Activated T-cell treated with anti-CD3 and anti-CD28 coated beads for 48 hours (primary cell): Measurements from ENCODE around the gene SMG6.

ENCODE experiments used
- DNase-seq: peaks from one replicate; pipeline ENCODE4 v3.0.0-alpha.2; 2020; ENCODE audit warnings: low read depth

Gene SMG6

GRCh38 chr17:2076087-2076984 lies 227.2 kb downstream of the SMG6 start:
- DNase-seq = no peak

DNA sequence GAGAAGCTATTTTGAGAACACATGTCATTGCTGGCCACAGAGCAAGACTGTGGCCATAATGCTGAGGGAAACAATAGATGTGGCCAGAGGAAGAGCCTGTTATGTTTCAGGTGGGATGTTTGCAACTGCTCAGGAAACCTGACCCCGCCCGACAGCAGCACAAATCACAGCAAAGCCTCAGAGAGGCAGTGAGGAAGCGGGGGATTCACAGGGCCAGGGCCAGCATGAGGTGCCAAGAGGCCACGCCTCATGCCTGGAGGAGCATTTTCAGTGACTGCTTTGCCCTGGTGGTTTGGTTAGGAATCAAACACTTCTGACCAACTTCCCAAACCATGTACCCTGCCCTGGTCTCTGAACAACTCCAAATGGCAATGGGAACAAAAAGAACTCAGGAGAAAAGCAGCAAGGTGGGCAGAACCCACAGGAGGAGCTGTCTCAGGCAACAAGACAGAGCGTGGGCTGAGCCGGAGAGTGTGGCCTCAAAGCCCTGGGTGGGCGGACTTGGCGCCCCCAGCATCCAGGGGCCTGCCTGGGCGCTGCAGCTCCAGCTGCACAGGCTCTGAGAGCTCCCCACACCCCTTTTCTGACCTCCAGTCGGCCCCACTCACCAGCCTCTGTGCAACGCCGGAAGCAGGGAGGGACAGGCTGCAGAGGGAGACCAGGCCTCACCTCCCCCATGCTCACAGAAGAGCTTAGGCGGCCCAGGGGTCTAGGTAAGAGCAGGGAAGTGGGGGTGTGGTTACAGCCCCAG lies 228.1 kb downstream of the SMG6 start:
- DNase-seq = no peak

DNA sequence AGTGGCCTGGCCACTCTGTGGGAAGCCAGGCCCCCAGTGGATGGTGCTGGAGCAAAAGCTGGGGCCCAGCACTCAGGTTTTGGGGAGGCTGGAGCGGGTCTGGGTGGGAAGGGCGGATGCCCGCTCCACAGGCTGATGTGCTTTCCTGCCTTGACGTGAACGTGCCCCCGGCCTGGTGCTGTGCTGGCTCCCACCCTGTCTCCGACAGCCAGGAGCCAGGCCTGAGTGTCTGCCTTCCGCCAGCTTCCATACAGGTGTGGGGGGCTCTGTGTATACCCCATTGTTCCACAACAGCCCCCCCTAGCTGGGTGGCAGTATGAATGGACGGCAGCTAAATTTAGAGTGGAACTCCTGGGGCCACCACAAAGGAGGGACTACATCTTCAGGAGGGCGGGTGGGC lies 228.7 kb downstream of the SMG6 start:
- DNase-seq = no peak

DNA sequence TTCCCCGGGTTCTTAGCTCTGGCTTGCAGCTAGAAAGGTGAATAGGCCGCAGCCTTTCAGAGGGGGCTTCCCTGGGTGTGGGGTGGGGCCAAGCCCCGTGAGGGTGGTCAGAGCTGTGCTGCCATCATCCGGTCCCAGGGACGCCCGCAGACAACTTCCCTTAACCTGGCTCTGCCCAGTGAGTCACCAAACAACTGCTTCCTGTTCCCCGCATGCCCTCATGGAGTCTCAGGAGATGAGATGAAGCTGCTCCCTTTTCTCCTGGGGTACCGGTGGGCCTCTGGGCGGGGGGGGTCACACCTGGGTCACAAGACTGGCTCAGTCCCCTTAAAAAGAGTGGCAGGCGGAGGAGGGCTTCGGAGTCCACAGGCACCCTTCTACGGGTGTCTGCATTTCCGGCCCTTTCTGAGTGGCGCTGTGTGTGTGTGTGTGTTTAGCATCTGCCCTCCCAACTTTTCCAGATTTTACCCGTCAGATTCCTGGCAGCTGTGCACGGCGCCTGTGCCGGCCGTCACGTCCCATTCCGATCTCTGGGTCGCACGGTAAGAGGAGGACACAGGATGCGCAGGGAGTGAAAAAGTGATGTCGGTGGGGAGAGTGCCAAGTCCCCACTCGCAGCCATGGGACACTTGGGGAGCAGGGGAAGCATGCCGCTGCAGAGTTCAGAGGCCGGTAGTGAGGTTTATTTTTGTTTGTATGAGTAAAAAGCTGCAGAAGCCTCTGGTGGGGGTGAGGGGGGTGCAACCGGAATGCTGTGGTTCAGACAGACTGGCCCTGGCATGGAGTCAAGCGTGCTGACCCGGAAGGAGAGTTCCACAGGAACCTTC lies 231.9 kb downstream of the SMG6 start:
- no peak for DNase-seq

DNA sequence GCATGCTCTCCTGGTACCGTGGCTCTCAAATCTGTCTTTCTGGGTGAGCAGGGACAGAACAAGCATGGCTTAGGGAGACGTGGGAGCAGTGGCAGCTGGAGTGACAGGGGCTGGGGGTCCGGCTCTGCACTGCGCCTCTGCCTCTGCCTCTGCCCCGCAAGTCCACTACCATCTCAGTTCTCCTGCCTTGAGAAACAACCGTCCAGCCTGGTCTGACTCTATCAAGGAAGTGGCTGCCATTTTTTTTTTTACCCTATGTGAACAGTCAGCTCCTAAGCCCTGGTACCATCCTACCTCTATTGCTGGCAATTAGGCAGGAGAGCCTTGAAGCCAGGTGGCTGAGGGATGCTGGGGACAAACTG lies 232.6 kb downstream of the SMG6 start:
- no peak for DNase-seq

DNA sequence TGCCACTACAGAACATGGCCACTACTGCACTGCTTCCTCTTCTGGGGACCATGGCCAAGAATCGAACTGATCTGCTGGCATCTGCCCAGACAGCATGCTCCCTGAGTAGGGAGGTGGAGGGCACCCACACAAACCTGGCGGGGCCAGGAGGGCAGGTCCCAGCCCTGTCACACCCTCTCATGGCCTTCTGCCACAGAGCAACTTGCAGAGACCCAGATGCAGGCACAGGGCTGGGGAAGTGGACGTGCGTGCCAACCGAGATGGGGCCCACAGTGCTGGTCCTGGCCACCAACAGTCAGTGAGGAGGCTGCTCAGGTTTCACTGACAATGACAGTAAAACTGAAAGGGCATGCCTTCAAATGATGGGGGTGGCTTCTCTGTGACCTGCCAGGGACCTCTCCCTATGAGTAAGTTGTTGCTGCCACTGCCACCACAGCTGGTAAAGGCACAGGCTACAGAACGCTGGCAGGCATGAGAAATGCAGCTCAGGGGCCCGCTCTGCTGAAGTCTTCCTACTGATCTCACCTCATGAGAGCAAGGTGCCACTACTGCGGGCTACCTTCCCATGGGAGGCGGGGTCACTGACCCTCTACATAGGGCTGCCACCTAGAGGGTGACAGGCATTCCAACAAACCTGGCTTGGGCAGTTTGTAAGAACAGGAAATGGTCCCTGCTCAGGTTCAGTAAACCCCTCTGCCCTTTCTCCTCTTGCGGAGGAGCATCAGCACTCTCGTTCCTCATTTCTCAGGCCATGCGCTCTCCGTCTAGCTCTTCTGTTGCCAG lies 233.2 kb downstream of the SMG6 start:
- DNase-seq = peak; percentile 74

DNA sequence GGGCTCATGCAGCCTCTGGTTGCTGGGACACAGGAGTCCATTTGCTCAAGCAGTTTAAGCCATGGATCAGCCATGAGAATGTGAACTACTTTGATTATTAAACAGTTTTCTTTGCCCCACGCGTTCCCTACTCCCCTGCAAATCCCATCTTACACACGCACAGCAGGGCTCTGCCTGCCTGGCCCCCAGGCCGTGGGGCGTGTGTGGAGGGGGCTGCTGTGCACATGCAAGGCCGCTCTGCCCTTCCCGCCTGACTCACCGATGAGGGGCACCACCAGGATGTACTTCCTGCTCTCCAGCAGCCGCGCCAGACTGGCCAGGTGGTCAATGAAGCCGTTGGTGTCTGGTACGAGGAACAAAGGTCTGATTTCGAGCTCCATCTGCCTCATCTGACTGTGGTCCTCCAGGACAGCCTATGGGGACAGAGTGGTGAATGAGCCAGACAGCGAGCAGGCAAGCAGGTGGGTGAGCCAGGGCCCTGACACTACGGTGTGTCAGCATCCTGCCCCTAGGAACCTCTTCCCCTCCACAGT lies 235.0 kb downstream of the SMG6 start:
- no peak for DNase-seq

DNA sequence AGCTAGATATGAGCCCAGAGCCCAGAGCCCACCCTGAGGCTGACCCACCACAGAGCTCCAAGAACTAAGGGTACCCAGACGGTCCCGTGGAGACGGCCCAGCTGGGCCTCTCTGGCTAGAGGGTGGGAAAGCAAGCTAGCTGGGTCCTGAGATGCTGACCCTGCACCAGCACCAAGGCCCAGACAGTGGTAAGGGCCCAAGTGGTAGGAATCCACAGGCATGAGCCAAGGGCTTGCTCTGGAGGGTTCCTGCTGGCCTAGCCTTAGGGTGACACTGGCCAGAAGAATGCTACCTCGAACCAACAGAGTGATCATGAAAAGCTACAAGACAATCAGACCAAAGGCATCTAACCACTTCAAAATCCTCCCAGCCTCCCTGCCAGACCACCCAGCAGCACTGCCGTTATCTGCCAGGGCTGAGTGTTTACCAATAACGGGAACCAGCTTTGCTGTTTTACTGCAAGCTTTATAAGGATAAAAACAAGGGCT lies 235.5 kb downstream of the SMG6 start:
- DNase-seq = no peak

GRCh38 chr17:2067608-2068024 lies 236.0 kb downstream of the SMG6 start:
- DNase-seq = no peak

GRCh38 chr17:2067048-2067561 lies 236.5 kb downstream of the SMG6 start:
- no peak for DNase-seq

DNA sequence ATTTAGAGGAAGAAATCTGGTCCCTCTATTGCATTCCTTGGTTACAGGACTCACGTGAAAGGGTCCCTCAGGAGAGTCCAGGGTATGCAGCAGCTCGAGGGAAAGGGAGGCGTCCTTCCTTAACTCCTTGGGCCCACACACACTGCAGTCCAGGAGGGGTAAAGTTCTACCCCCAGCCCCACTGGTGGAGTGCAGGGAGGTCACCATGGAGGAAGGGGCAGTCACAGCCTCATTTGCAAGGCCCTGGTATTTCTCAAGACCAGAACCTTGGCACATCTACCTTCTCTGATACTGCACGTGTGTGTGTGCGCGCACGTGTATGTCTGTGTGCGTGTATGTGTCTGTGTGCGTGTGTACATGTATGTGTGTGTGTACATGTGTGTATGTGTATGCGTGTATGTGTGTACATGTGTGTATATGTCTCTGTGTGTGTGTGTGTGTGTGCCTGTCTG lies 237.6 kb downstream of the SMG6 start:
- DNase-seq = no peak

- peak; percentile 76 for DNase-seq
Observed at GRCh38 chr17:2064980-2065785, 238.4 kb downstream of the SMG6 start.

- DNase-seq = no peak
Observed at GRCh38 chr17:2064520-2064971, 239.0 kb downstream of the SMG6 start.

- DNase-seq = no peak
Observed at GRCh38 chr17:2064147-2064489, 239.5 kb downstream of the SMG6 start.

DNA sequence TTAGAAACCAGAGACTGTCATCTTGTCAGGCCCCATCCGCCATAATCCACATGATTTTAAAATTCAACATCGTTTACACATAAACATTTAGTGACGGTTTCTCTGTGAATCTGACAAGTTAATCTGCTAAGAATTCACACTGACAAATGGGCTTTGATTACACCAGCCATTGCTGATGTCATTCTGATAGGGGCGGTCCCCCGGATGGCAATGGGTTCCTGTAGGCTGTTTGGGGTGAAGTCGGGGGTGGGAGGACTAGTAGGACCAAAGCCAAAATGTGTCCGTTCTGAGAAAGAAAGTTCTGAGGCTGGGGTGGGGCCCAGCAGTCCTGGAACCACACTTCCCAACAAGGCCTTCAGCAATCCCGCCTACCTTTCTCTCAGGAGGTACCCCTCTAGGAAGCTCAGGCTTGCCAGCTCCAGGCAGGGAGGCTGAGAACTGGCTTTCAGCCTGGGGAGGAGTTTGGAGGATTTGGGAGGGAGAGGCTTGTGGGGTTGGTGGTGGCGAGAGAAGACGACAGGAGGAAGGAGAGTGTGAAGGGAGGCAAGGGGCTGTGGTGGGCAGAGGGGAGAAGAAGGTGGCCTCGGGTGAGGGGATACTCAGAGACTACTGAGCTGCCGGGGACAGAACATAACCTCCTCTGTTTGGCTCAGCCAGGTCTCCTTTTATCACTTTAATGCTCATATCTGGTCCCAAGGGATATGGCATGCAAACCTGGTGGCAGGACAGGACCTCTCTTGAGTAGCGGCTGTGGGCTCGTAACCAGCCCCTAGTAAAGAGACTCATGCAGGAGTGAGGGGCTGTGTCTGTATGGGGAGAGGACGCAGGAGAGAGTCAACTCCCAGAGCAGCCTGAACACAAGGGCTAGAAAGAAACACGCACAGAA lies 240.1 kb downstream of the SMG6 start:
- no peak for DNase-seq

GRCh38 chr17:2062571-2063183 lies 240.9 kb downstream of the SMG6 start:
- DNase-seq = no peak

DNA sequence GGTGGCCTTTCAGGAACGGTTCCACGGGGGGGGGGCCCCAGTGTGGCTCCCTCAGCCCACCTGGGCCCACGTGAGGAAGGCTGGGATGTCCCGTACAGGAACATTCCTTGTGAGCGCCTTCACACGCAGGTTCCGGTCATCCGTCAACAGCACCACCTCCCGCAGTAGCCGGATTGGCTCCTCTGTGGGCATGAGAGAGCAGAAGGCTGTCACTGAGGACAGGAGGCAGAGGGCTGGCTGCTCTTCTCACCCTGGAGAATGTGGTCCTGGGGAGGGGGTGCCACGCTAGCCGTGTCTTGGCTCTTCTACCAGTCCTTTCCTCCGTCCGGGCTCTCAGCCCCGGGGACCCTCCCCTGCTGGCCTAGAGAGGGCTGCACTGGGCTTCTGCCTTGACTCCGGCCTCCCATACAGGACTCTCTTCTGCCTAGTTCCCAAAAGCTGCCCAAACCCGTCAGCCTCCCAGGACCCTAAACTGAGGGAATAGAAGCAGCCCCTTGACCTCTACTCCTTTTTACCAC lies 242.1 kb downstream of the SMG6 start:
- DNase-seq = no peak

GRCh38 chr17:2060681-2061440 lies 242.7 kb downstream of the SMG6 start:
- DNase-seq = no peak
